H9 (cell line): ENCODE measurements around the gene UNC13D. TPM values are rescaled to one million over a fixed set of nuclear protein-coding genes. Genes with fewer than 3 reads are reported as not detected.

Source experiments
- DNase-seq: peaks from one replicate; pipeline ENCODE4 v3.0.0-alpha.2; 2017
- H2AFZ ChIP-seq: one replicate; pipeline ENCODE4 v1.6.1; 2013; ENCODE audit warnings: mild to moderate bottlenecking, low read length, control low read depth, moderate library complexity
- H2AK5ac ChIP-seq: 2 replicates; pipeline ENCODE4 v1.6.1; 2013; ENCODE audit warnings: low read length, control low read depth, mixed read lengths; ENCODE audit not compliant: insufficient read length
- H2BK120ac ChIP-seq: one replicate; pipeline ENCODE4 v1.6.1; 2013; ENCODE audit warnings: low read depth, mild to moderate bottlenecking, low read length, control low read depth, inconsistent platforms; ENCODE audit not compliant: poor library complexity, severe bottlenecking
- H2BK12ac ChIP-seq: 2 replicates; pipeline ENCODE4 v1.6.1; 2013; ENCODE audit warnings: low read length, control low read depth, mixed read lengths, low read depth; ENCODE audit not compliant: insufficient read length
- H2BK15ac ChIP-seq: 2 replicates; pipeline ENCODE4 v1.6.1; 2013; ENCODE audit warnings: low read depth, low read length, control low read depth
- H2BK20ac ChIP-seq: one replicate; pipeline ENCODE4 v1.6.1; 2013; ENCODE audit warnings: low read depth, mild to moderate bottlenecking, low read length, control low read depth, inconsistent platforms; ENCODE audit not compliant: poor library complexity, severe bottlenecking
- H2BK5ac ChIP-seq: 2 replicates; pipeline ENCODE4 v1.6.1; 2013; ENCODE audit warnings: low read length, control low read depth, mixed read lengths; ENCODE audit not compliant: insufficient read length
- H3K14ac ChIP-seq: 2 replicates; pipeline ENCODE4 v1.6.1; 2013; ENCODE audit warnings: low read length, control low read depth; ENCODE audit not compliant: insufficient read depth
- H3K18ac ChIP-seq: 2 replicates; pipeline ENCODE4 v1.6.1; 2013; ENCODE audit warnings: low read depth, mild to moderate bottlenecking, mixed read lengths, low read length, control low read depth; ENCODE audit not compliant: insufficient read length
- H3K23ac ChIP-seq: 2 replicates; pipeline ENCODE4 v1.6.1; 2013; ENCODE audit warnings: low read length, control low read depth, mixed read lengths, low read depth; ENCODE audit not compliant: insufficient read length
- H3K23me2 ChIP-seq: 2 replicates; pipeline ENCODE4 v1.6.1; 2013; ENCODE audit warnings: low read depth, mild to moderate bottlenecking, mixed read lengths, low read length, control low read depth; ENCODE audit not compliant: insufficient read length, poor library complexity, severe bottlenecking
- H3K27ac ChIP-seq: 2 replicates; pipeline ENCODE4 v1.5.1; 2013; ENCODE audit warnings: low read length, control low read depth, mixed read lengths, low read depth; ENCODE audit not compliant: insufficient read length
- H3K27me3 ChIP-seq: 2 replicates; pipeline ENCODE4 v1.6.1; 2013; ENCODE audit warnings: low read length, control low read depth, inconsistent platforms; ENCODE audit not compliant: insufficient read depth
- H3K4ac ChIP-seq: 2 replicates; pipeline ENCODE4 v1.6.1; 2013; ENCODE audit warnings: low read depth, mild to moderate bottlenecking, control low read depth, inconsistent platforms, low read length, moderate library complexity
- H3K4me1 ChIP-seq: 2 replicates; pipeline ENCODE4 v1.6.1; 2013; ENCODE audit warnings: low read length, control low read depth, inconsistent platforms; ENCODE audit not compliant: insufficient read depth
- H3K4me2 ChIP-seq: 2 replicates; pipeline ENCODE4 v1.6.1; 2013; ENCODE audit warnings: low read length, control low read depth, mixed read lengths; ENCODE audit not compliant: insufficient read length, insufficient read depth
- H3K56ac ChIP-seq: 2 replicates; pipeline ENCODE4 v1.6.1; 2013; ENCODE audit warnings: low read depth, mild to moderate bottlenecking, mixed read lengths, low read length, control low read depth; ENCODE audit not compliant: insufficient read length
- H3K79me1 ChIP-seq: 2 replicates; pipeline ENCODE4 v1.6.1; 2013; ENCODE audit warnings: low read depth, mild to moderate bottlenecking, moderate library complexity, low read length, control low read depth, inconsistent platforms; ENCODE audit not compliant: insufficient read depth, poor library complexity, severe bottlenecking
- H3K79me2 ChIP-seq: 2 replicates; pipeline ENCODE4 v1.6.1; 2013; ENCODE audit warnings: low read length, control low read depth, inconsistent platforms; ENCODE audit not compliant: insufficient read depth
- H3K9ac ChIP-seq: 2 replicates; pipeline ENCODE4 v1.6.1; 2013; ENCODE audit warnings: low read length, control low read depth, mixed read lengths; ENCODE audit not compliant: insufficient read length; ENCODE audit errors: extremely low read depth
- H3K9me3 ChIP-seq: one replicate; pipeline ENCODE4 v1.6.1; 2013; ENCODE audit warnings: low read depth, low read length, inconsistent platforms; ENCODE audit not compliant: control insufficient read depth
- H3T11ph ChIP-seq: one replicate; pipeline ENCODE4 v1.6.1; 2013; ENCODE audit warnings: mild to moderate bottlenecking, low read length, control low read depth, inconsistent platforms
- H4K20me1 ChIP-seq: one replicate; pipeline ENCODE4 v1.6.1; 2013; ENCODE audit not compliant: control insufficient read depth, insufficient read length, insufficient read depth
- H4K5ac ChIP-seq: 2 replicates; pipeline ENCODE4 v1.6.1; 2013; ENCODE audit warnings: low read depth, mild to moderate bottlenecking, mixed read lengths, low read length, control low read depth; ENCODE audit not compliant: insufficient read length
- H4K8ac ChIP-seq: replicated peaks from 2 replicates; pipeline ENCODE4 v1.6.1; 2013; ENCODE audit warnings: low read length, control low read depth, mixed read lengths, low read depth; ENCODE audit not compliant: insufficient read length
- H4K91ac ChIP-seq: 2 replicates; pipeline ENCODE4 v1.6.1; 2013; ENCODE audit warnings: low read depth, mild to moderate bottlenecking, moderate library complexity, mixed read lengths, low read length, control low read depth; ENCODE audit not compliant: insufficient read length
- H3K27ac Mint-ChIP-seq, 3 experiments: 2 replicates in 2 of 3; 3 replicates in 1 of 3; pipeline ENCODE4 v1.8.0; 2020 to 2021; ENCODE audit warnings: mixed read lengths in 3 of 3, mild to moderate bottlenecking in 1 of 3, moderate library complexity in 1 of 3
- H3K27me3 Mint-ChIP-seq: 2 replicates; pipeline ENCODE4 v1.8.0; 2021; ENCODE audit warnings: low read depth, mild to moderate bottlenecking, moderate library complexity, mixed read lengths
- H3K36me3 Mint-ChIP-seq, 3 experiments: 2 replicates in 2 of 3; 3 replicates in 1 of 3; pipeline ENCODE4 v1.8.0; 2020 to 2021; ENCODE audit warnings: low read depth in 3 of 3, mixed read lengths in 3 of 3; ENCODE audit not compliant: insufficient read depth in 1 of 3
- H3K4me1 Mint-ChIP-seq, 2 experiments: 2 replicates each; pipeline ENCODE4 v1.8.0; 2020; ENCODE audit warnings: mixed read lengths in 2 of 2
- H3K4me3 Mint-ChIP-seq, 2 experiments: 2 replicates in 1 of 2; 3 replicates in 1 of 2; pipeline ENCODE4 v1.8.0; 2020 to 2021; ENCODE audit warnings: mild to moderate bottlenecking in 2 of 2, mixed read lengths in 2 of 2, moderate library complexity in 1 of 2
- H3K9me3 Mint-ChIP-seq, 2 experiments: 2 replicates in 1 of 2; 3 replicates in 1 of 2; pipeline ENCODE4 v1.8.0; 2020; ENCODE audit warnings: mild to moderate bottlenecking in 2 of 2, mixed read lengths in 2 of 2, moderate library complexity in 1 of 2
- CTCF ChIP-seq: fragments of 200-600 bp; sonication (generic); conservative IDR thresholded peaks from 3 replicates; pipeline ENCODE4 v1.8.0; 2021; ENCODE audit warnings: antibody characterized with exemption, mild to moderate bottlenecking
- WGBS: extraction: QIAGEN DNeasy Blood & Tissue Kit; methylation state at CpG from one replicate; pipeline ENCODE4 v1.1.7; 2013; ENCODE audit warnings: missing lambda C conversion rate, low lambda C conversion rate, mixed read lengths; ENCODE audit not compliant: insufficient read length; ENCODE audit errors: extremely low coverage; 5-methylcytosine and 5-hydroxymethylcytosine counted together
- total RNA-seq: library from RNA; stranded (reverse); gene quantifications from 2 replicates; pipeline ENCODE4 v1.2.1, GENCODE V29; 2021

Gene UNC13D
- total RNA-seq, 1 experiment from 2014 or later = 6.3 TPM

DNA sequence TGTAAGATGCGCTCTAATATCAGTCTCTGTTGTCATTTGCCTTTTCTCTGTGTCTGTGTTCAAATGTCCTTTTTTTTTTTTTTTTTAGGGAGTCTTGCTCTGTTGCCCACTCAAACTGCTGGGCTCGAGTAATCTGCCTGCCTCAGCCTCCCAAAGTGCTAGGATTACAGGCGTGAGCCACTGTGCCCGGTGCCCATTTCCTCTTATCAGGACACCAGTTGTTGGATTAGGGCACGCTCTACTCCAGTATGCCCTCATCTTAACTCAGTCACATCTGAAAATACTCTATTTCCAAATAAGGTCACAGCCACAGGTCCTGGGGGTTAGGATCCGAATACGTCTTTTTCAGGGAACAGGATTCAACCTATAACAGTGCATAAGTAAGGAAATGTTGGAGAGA, 36.1 kb upstream of the UNC13D start:
- TF ChIP-seq CTCF = no peak

More for the DNA sequence above, 36.1 kb upstream of the UNC13D start:
- no peak overlapping the region for H3K27ac ChIP-seq
- H2BK120ac ChIP-seq = no peak overlapping the region
- no peak for DNase-seq
- H3K18ac ChIP-seq = no peak overlapping the region
- no peak overlapping the region for H3T11ph ChIP-seq
- H2AK5ac ChIP-seq = no peak overlapping the region
- Mint-ChIP-seq H3K27me3 (peaks cover 49% of the 10 kb centered on the region), H3K36me3 (no peaks in the 10 kb centered on the region; a peak in 2 of 7 replicates), H3K27ac (no peak overlapping the region), H3K4me1 (peaks cover 17 to 18% of the 10 kb centered on the region in 2 experiments), H3K4me3 (0 out of 5 replicates have a peak overlapping the region, but pooled peaks of 1 of the 2 experiments have one; percentile 22), H3K9me3 (no peaks in the 10 kb centered on the region; a peak in 1 of 5 replicates)
- no peaks in the 10 kb centered on the region for H3K9me3 ChIP-seq
- H3K79me2 ChIP-seq = no peaks in the 10 kb centered on the region
- no peak overlapping the region for H4K5ac ChIP-seq
- H4K8ac ChIP-seq = no peak overlapping the region
- H3K4me1 ChIP-seq = peaks cover 3% of the 10 kb centered on the region; the same call in 1 of the 2 replicates
- H2AFZ ChIP-seq = no peak overlapping the region
- H3K23ac ChIP-seq = no peak overlapping the region
- H3K4ac ChIP-seq = no peak overlapping the region
- WGBS = no CpG with 5 or more reads among the region's 7 CpGs
- no peak overlapping the region for H3K56ac ChIP-seq
- no peak overlapping the region for H3K9ac ChIP-seq
- H2BK20ac ChIP-seq = no peak overlapping the region
- H2BK12ac ChIP-seq = no peak overlapping the region
- no peak overlapping the region for H2BK15ac ChIP-seq
- H4K91ac ChIP-seq = no peak overlapping the region
- H3K14ac ChIP-seq = no peak overlapping the region
- no peaks in the 10 kb centered on the region for H4K20me1 ChIP-seq
- H3K4me2 ChIP-seq = no peak overlapping the region
- no peak overlapping the region for H2BK5ac ChIP-seq
- H3K79me1 ChIP-seq = no peaks in the 10 kb centered on the region
- peaks cover 3% of the 10 kb centered on the region; the same call in 1 of the 2 replicates for H3K27me3 ChIP-seq
- H3K23me2 ChIP-seq = peaks cover 8% of the 10 kb centered on the region
